Thyroid gland (tissue), 4 donors: ENCODE measurements around the gene RPL15. TPM values are rescaled to one million over a fixed set of nuclear protein-coding genes. Genes with fewer than 3 reads are reported as not detected.

ENCODE experiments used
- DNase-seq, 2 donors: peaks; one replicate each; pipeline ENCODE4 v3.0.0-alpha.2; 2019
- H3K27ac ChIP-seq, 3 donors: fragments of 200-600 bp; sonication (generic); 1 replicate in 2 of 3; 2 replicates in 1 of 3; pipeline ENCODE4 v1.5.1; 2016 to 2019; ENCODE audit warnings: mild to moderate bottlenecking in 1 of 3, moderate library complexity in 1 of 3
- H3K27me3 ChIP-seq: fragments of 200-600 bp; sonication (generic); one replicate; pipeline ENCODE4 v1.5.1; 2019
- H3K36me3 ChIP-seq, 2 donors: fragments of 200-600 bp; sonication (generic); one replicate each; pipeline ENCODE4 v1.5.1; 2016 to 2019
- H3K4me1 ChIP-seq, 2 donors: fragments of 200-600 bp; sonication (generic); one replicate each; pipeline ENCODE4 v1.5.1; 2017 to 2019
- H3K4me3 ChIP-seq, 3 donors: fragments of 200-600 bp; sonication (generic); replicated peaks in 1 of 3; 1 replicate in 2 of 3; 2 replicates in 1 of 3; pipeline ENCODE4 v1.5.1; 2016; ENCODE audit warnings: mild to moderate bottlenecking in 1 of 3
- H3K9me3 ChIP-seq: fragments of 200-600 bp; sonication (generic); one replicate; pipeline ENCODE4 v1.5.1; 2017
- POLR2A ChIP-seq, 2 donors: fragments of 450-650 bp; IDR thresholded peaks; one replicate each; pipeline ENCODE4 v1.6.1; 2017; ENCODE audit warnings: antibody characterized with exemption in 2 of 2, mild to moderate bottlenecking in 2 of 2, moderate library complexity in 1 of 2
- WGBS, 2 donors: methylation state at CpG; one replicate each; pipeline ENCODE4 v1.1.5; 2017; 5-methylcytosine and 5-hydroxymethylcytosine counted together
- intact Hi-C: fragments of 100-400 bp; cut with DNase I; formaldehyde crosslinking; loops from one replicate; pipeline ENCODE4 v1.15.1; 2023
- total RNA-seq, 4 donors: library from RNA; depleted of rRNA; stranded (reverse); fragments of >200 nt; gene quantifications; one replicate each; pipeline ENCODE4 v1.2.3, GENCODE V29; 2016
- TF ChIP-seq, protein P1 (sequence below), 6 experiments: fragments of 200-600 bp in 3 of 6; fragments of 450-650 bp in 3 of 6; sonication (generic) in 3 of 6; IDR thresholded peaks; one replicate each; pipeline ENCODE4 v1.5.1; 2016 to 2019; ENCODE audit warnings: antibody characterized with exemption in 6 of 6, mild to moderate bottlenecking in 2 of 6, inconsistent platforms in 1 of 6, moderate library complexity in 1 of 6

Gene RPL15
- total RNA-seq, 4 donors from 2014 or later, result 1,700 to 2,512 (median 2,310) TPM

DNA sequence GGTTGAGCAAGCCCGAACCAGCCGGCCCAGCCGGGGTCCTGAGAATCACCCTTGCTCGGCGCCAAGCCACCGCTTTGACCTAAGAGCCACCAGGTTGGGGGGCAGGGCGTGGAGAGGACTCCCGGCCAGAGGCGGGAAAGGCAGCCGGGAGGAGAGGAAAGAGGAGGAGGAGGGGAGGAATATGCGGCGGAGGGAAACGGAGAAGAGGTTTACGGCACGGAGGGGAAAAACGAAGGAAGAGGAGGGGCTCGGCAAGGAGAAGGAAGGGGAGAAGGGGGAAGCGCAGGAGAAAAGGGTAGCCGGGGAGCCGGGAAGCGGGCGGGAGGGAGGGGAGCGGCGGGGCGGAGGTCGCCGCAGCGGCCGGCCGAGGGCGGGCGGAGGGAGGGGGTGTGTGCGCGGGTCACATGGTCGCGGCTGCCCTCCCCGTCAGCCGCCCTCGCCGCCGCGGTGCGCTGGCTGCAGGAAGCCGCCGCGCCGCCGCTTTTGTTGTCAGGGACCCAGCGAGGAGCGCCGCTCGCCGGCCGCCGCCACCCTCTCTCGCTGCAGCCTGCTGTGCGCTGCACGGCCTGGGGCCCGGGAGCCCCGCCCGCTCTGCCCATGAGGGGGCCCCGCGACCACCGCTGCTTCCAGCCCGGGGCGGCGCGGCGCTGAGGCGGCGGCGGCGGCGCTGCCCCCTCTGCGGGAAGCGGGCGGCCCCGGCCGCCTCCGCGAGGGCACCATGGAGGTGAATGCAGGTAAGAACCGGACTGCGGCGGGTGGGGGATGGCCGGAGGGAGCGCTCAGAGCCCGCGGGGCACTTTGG lies 28.1 kb downstream of the RPL15 start, which contains the start of gene NR1D2:
NR1D2 (plus strand) TSS at position 426 of the 802 bp plus-strand sequence; CDS start at position 719, 293 bp downstream.
- 1% methylated on average over 20 to 45 of the region's 88 CpGs for WGBS, 2 donors
- H3K4me1 ChIP-seq, result peaks cover 33 to 36% of the 10 kb centered on the region in 2 donors
- H3K4me3 ChIP-seq, result peak within 1 kb of the TSS; percentile 24 to 74 (median 73)
- peak within 1 kb of the TSS; percentile 95 to 97 (median 97) for H3K27ac ChIP-seq
- H3K27me3 ChIP-seq, result no peaks in the 10 kb centered on the region
- intact Hi-C loops, result no loop called here
- H3K9me3 ChIP-seq, result no peaks in the 10 kb centered on the region
- DNase-seq, result peak; percentile 84
- peak; percentile 83 to 86 for TF ChIP-seq POLR2A (IDR thresholded peaks at IDR 0.05)
- TF ChIP-seq, protein P1, sequence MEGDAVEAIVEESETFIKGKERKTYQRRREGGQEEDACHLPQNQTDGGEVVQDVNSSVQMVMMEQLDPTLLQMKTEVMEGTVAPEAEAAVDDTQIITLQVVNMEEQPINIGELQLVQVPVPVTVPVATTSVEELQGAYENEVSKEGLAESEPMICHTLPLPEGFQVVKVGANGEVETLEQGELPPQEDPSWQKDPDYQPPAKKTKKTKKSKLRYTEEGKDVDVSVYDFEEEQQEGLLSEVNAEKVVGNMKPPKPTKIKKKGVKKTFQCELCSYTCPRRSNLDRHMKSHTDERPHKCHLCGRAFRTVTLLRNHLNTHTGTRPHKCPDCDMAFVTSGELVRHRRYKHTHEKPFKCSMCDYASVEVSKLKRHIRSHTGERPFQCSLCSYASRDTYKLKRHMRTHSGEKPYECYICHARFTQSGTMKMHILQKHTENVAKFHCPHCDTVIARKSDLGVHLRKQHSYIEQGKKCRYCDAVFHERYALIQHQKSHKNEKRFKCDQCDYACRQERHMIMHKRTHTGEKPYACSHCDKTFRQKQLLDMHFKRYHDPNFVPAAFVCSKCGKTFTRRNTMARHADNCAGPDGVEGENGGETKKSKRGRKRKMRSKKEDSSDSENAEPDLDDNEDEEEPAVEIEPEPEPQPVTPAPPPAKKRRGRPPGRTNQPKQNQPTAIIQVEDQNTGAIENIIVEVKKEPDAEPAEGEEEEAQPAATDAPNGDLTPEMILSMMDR (IDR thresholded peaks at IDR 0.05), result peak in 1 of 6 experiments; percentile 10
- H3K36me3 ChIP-seq, result no peaks in the 10 kb centered on the region

DNA sequence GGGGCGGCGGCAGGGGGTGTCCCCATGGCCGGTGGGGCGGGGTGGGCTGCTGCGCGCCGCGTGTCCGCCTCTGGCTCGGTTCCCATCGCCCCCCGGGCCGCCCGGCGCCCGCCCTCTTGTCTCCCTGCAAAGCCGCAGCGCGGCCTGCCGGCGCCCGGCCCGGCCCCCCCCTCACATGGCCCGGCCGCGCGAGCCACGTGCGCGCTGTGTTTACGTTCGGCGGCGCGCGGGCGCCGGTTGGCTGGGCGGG lies 28.7 kb downstream of the RPL15 start:
- peaks cover 39 to 41% of the 10 kb centered on the region in 2 donors for H3K4me1 ChIP-seq

DNA sequence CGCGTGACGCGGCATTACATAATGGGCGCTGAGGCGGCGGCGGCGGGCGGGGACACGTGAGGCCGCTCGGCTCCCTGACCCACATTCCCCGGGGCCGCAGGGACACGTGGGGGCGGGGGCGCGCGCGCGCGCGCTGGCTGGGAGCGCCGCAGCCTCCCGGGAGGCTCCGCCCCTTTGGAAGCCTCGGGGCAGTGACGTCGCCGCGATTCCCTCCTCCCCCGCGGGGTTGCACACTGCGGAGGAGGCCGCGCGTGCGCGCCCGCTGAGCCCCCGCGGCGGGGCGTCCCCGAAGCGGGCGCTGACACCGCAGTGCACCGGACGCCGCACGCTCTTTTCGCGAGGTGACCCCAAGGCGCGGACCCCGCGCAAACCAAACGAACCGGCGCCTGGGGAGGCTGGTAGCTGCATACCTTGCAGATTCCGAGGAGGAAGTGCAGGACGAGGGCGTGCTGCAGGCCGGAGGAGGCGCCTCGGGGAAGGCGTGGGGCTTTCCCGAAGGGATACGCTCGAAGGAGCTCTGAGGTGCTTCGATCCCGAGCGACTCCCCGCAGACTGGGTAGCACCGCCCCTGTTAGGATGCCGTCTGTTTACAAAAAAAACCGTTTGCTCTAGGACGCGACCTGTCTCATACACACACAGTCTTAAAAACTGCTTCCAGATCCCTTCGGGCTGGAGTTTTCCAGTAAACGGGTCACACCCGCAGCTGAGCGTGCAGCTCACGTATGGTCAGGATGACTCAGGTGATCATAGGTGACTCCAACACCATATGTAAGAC lies 29.2 kb downstream of the RPL15 start:
- no peaks in the 10 kb centered on the region for H3K27me3 ChIP-seq
- 0% methylated on average over 5 to 15 of the region's 87 CpGs for WGBS, 2 donors
- peak; percentile 98 to 99 for DNase-seq
- peaks cover 42 to 46% of the 10 kb centered on the region in 2 donors for H3K4me1 ChIP-seq
- H3K9me3 ChIP-seq, result no peaks in the 10 kb centered on the region
- H3K36me3 ChIP-seq, result no peaks in the 10 kb centered on the region
- intact Hi-C loops, result loop anchor here (2.0 kb wide), 1 partner anchor 29 kb away; the partner anchor contains the start of genes NKIRAS1 and RPL15
- H3K27ac ChIP-seq, result peak overlapping the region; percentile 87 to 97 (median 95)
- H3K4me3 ChIP-seq, result peak overlapping the region in 2 of 3 donors; percentile 54 to 70
- TF ChIP-seq, protein P1 (IDR thresholded peaks at IDR 0.05), result peak in 1 of 6 experiments; percentile 7
- TF ChIP-seq POLR2A (IDR thresholded peaks at IDR 0.05), result peak; percentile 72 to 89

More for the DNA sequence above, 28.7 kb downstream of the RPL15 start:
- intact Hi-C loops, result no loop called here
- no CpG with 5 or more reads among the region's 39 CpGs for WGBS, 2 donors
- peak overlapping the region; percentile 95 to 97 (median 97) for H3K27ac ChIP-seq
- no peaks in the 10 kb centered on the region for H3K9me3 ChIP-seq
- TF ChIP-seq, protein P1 (IDR thresholded peaks at IDR 0.05), result no peak
- TF ChIP-seq POLR2A (IDR thresholded peaks at IDR 0.05), result peak in 1 of 2 donors; percentile 53
- no peaks in the 10 kb centered on the region for H3K27me3 ChIP-seq
- H3K36me3 ChIP-seq, result no peaks in the 10 kb centered on the region
- no peak for DNase-seq
- H3K4me3 ChIP-seq, result peak overlapping the region; percentile 24 to 74 (median 73)

DNA sequence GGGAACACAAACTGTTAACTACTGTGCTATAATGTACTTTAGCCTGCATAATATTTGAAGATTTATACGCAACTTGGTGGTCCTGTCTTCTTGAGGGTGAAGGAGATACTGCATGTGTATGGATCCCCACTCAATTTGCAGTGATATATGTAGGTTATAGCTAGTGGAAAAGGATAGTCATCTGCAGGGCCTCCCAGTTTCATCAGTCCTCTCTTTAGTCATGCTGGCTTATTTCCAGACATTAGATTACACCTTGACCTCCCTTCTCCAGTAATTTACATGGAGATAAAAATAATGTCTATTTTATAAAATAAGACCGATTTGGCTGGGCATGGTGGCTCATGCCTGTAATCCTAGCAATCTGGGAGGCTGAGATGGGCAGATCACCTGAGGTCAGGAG lies 31.8 kb downstream of the RPL15 start:
- intact Hi-C loops, result no loop called here
- Histone ChIP-seq H3K4me3 (no peak overlapping the region), H3K9me3 (no peaks in the 10 kb centered on the region), H3K27me3 (no peaks in the 10 kb centered on the region), H3K4me1 (peaks cover 52 to 63% of the 10 kb centered on the region in 2 donors), H3K27ac (peak overlapping the region in 2 of 3 donors; percentile 87 to 97), H3K36me3 (no peaks in the 10 kb centered on the region)
- WGBS, 2 donors, result 93 to 98% methylated on average over 2 of the region's 2 CpGs
- no peak for TF ChIP-seq POLR2A (IDR thresholded peaks at IDR 0.05)
- TF ChIP-seq, protein P1 (IDR thresholded peaks at IDR 0.05), result no peak
- DNase-seq, result no peak
